ENCODE measurements around the gene TXK.

Gene TXK

DNA sequence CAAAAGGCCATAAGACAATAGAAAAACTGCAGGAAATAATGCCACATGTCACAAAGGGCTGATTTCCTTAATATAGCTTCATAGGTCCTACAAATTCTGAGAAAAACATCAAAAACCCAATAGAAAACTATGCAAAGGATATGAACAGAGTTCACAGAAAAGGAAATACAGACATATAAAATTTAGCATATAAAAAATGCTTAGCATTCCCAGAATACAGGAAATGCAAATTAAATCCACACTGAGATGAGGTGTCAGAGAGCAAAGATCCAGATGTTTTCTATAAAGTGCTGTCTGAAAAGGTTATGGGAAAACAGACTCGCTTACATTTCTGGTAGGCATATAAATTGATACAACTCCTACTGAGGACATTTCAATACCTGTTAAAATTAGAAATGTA, 33.8 kb downstream of the TXK start:
- no peak for DNase-seq

DNA sequence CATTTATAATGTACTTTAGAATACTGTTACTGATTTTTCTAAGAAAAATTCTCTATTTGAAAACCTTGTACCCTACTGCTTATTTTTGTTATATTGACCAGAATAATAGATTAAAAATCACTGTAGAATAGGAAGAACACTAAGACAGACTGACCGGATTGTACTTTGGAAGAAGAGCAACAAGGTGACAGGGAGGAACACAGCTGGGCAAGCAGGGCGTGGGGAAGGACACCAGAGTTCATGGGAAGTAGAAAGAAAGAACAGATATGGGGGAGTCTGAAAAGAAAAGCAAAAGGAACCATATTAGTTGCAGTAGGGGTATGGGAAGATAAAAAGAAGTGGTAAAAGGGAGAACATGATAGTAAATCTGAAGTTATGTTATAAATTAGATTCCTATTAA, 38.6 kb downstream of the TXK start:
- DNase-seq = no peak

- DNase-seq = peak; percentile 53 to 69
Measured at GRCh38 chr4:48093991-48094416, 40.0 kb downstream of the TXK start.

- DNase-seq = no peak
Measured at GRCh38 chr4:48090621-48091020, 43.4 kb downstream of the TXK start.

GRCh38 chr4:48085821-48086589, 48.0 kb downstream of the TXK start:
- DNase-seq = no peak

- no peak for DNase-seq
Measured at GRCh38 chr4:48082956-48083355, 51.1 kb downstream of the TXK start.

GRCh38 chr4:48081196-48081595, 52.9 kb downstream of the TXK start:
- no peak for DNase-seq

DNA sequence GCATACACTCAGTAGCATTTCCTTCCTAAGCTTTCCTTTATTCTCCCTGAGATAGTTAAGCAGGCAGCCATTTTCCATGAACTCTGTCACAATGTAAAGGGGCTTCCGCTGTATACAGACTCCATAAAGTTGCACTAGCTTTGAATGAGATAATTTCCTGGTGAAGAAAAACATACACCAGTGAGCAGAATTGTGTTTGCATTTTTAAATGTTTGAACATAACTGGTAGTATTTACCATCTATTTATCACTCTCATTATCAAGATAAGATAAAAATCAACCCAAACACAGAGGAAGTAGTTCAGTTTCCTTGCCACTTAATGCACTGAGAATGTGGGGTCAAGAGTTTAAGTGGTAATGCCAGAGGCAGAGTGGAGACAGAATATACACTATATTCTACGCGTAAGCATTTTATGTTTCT, 54.1 kb downstream of the TXK start:
- no peak for DNase-seq

GRCh38 chr4:48078862-48079655, 55.0 kb downstream of the TXK start:
- no peak for DNase-seq

GRCh38 chr4:48078425-48078824, 55.6 kb downstream of the TXK start:
- no peak for DNase-seq

DNA sequence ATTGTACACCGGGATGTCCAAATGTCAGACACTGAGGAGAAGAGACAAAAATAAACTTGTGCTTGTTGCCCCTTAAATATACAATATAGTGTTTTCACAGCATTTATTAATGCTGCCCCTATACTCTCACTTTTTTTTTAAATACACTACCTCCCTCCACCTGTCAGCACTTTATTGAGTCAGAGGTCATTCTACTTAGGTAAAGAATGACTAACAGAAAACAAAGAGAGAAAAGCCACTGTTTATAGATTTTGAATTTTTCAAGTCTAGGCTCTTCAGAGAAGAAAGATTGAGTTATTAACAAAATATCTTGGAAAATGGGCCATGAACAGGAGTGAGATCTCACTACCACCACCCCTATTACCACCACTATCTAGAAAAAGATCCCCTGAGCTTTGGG, 59.4 kb downstream of the TXK start:
- DNase-seq = no peak

DNA sequence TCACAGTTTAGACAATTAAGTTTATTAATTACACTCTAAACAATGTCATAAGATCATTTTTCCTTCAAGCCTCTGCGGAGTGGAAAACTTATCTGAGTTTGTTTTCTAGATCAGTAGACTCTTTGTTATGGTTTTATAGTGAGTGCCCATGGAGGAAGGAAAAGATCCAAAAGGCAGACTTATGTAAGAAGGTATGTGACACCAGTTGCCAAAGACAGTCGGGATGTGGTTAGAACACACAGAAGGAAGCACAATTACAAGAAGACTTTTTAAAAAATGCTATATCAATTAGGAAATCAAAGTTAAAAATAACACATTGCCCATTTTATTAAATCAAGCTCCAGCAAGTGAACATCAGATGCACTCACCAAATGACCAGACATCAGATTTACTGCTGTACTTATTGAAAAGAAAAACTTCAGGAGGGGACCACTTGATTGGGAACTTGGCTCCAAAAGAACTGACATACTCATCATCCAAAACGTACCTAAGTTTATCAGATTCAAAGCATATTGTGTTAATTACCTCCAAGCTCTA, 60.4 kb downstream of the TXK start:
- DNase-seq = no peak

DNA sequence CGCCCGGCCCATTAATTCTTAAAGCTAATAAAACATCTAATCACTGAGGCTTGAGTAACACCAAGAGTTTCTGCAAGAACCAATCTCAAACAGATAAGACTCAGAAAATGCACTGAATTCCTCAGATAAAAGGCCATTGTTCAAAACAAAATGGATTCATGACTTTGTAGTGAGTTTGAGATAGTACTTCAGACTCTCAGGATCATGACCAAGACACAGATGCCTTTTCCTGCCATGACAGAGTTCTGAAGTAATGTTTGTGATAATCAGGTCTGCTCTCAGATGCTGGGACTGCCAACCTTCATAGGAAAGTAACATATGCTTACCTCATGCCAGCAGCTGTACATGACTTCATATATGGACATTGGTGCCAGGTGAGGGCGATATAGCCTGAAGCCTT, 62.9 kb downstream of the TXK start:
- DNase-seq = no peak

DNA sequence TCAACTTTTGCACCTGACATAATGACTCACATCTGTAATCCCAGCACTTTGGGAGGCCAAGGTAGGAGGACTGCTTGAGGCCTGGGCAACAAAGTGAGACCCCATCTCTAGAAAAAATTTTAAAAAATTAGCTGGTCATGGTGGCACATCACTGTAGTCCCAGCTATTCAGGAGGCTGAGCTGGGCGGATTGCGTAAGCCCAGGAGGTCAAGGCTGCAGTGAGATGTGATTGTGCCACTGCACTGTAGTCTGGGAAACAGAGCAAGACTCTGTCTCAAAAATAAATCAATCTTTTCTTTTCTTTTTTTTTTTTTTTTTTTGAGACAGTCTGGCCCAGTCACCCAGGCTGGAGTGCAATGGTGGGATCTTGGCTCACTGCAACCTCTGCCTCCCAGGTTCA, 65.0 kb downstream of the TXK start:
- DNase-seq = no peak

DNA sequence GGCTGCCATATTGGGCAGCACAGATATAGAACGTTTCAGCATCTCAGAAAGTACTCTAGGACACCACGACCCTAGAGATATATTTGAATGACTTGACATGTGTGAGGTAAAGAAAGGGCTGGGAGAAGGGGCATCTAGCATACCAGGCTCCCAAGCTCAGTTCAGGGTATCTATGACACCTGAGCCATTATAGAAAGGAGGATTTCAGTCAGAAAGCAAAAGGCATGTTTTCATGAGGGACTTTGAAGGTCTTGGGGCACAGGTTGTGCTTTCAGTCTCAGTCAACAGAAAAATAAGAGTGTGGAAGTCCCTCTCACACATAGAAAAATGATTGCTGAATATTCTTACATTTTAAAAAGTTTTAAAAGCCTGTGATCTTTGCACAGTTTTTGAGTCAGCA, 65.9 kb downstream of the TXK start:
- DNase-seq = no peak

DNA sequence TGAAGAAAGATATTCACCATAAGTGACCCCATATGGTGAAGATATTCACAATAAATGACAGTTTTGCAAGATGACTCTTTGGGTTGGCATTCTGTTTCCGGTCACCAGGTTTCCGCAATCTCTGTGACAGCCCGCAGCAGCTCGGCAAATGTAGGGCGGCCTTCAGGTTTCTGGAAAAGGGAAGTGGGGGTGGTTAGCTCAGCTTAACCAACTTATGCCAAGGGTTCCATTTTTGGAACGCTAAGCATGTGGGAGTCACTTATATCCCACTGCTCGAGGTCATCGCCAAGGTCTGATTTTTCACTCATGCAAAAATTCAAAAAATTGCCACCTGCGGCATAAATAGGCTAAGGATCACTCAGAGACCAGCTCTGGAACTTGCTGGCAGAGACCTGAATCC, 66.5 kb downstream of the TXK start:
- DNase-seq = no peak

DNA sequence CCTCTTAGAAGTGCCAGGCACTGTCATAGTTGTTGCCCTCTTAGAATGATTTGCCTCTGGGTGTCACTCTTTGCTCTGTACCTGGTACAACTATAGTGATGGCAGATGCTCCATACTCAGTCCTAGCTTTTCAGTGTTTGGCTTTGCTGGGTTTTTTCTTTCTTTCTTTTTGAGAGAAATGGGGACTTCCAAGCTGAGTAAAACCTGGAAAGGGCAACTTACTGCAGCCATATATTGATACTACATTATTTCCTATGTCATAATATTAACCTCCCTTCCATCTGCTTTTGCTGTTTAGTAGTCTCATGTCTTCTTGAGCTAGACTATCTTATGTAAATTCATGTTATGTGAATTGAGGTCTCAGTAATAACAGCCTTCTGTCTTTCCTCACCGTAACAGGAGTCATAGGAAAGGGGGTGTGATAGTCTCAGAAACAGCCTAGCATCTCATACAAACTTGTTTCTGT, 68.4 kb downstream of the TXK start:
- no peak for DNase-seq

DNA sequence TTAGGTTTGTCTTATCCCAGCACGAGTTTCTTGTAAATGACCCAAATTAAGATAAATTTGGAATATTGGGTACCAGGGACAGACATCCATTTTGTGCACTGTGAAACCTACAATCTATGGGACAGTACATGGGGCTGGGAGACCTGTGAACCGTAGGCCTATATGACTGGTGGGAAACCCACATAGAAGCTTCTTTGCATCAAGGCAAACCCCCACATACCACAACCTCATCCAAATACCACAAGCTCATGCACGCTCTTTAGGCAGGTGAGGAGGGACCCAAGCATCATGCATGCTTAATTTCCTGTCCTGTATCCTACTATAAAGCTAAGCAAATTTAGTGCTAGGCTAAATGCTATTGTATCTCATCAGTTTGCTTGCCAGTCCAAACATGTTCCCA, 69.7 kb downstream of the TXK start:
- no peak for DNase-seq

DNA sequence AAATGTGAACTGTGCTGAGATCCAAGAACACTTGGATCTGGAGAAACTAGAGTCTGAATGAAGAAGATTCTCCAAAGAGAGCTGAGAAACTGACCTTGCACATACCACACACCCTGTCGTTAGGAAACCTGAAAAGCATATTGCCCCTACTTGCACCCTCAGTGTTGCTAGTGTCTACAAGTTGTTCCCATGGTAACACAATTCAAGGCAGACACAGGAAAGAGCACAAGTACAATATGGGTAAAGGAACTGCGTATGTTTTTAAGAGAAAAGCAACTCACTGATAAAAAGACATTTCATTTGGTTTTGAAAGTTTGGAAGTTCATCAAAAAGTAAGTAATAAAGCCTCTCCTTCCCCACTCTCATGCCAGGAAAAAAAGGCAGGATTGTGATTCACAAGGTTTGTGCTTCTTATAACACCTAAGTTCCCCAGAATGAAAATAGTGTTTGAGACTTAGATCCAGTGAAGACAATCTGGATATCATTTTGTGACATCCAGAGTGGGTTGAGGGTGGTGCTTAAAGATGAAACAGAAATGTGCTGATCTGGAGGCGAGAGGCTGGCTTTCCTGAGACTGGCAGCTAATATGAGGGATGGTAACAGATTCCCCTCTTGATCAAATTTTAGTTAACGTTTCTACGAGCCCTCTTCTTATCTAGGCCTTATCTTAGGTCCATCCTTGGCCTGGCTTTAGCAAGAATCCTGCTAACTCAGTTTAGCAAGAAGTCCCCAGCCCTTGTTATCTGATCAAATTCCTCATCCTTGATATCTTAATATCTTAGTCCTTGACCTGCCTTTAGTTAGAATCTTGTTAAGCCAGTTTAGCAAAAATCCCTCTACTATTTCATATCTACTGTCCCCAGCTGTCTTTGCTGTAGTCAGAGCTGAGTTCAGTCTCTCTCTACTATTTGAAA, 75.2 kb downstream of the TXK start:
- no peak for DNase-seq

- DNase-seq = no peak
Measured at GRCh38 chr4:48051078-48051477, 83.0 kb downstream of the TXK start.

DNA sequence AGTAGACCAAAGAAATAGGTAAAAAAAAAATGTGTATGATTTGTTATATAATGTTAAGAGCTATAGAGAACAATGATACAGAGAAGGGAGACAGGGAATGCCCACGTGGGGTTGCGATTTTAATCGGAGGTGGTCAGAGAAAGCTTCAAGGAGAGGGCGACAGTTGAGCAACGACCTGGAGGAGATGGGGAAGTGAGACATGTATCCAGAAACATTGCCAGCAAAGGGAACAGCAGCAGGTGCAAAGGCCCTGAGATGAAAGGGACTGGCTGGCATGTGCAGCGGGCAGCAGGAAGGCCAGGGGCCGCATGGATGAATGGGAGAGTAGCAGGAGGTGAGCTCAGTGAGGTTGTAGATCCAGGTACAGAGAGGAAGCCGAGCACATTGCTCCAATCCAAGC, 84.6 kb downstream of the TXK start:
- no peak for DNase-seq

DNA sequence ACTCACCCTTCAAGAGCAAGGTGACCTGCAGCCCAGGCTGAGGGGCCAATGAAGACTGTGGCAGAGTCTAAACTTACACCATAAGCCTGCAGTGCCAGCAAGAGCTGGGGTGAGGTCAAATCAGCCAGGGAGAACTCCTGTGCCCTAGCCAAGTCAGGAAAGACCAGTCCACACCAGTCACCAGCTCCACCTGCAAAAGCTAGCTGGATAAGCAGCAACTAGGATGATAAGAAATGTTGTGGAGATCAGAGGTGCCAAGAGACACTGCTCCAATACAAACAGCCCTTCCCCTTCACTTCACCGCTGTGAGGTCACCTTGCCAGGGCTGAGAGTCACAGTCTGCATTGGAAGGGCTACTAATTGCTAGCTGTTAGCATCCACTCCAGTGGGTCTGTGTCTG, 86.2 kb downstream of the TXK start:
- DNase-seq = no peak

- DNase-seq = peak; percentile 77 to 85
Measured at GRCh38 chr4:48047421-48047844, 86.6 kb downstream of the TXK start.

Data from activated CD4-positive, alpha-beta T cell treated with anti-CD3 and anti-CD28 coated beads, Interleukin-2, amount 50 U/mL, for 48 hours (primary cell).